HG02870 (cell line): ENCODE results near the gene GDF3.
"Not testable (repeated sequence)": the region's sequence is repeated elsewhere in the genome, so short reads cannot be mapped to it uniquely, and the experiment has no call there.

Source experiments
- ATAC-seq: cut with Tn5 transposase; IDR thresholded peaks from one replicate; pipeline ENCODE4 v1.9.1; 2021; ENCODE audit warnings: mild to moderate bottlenecking, moderate library complexity; ENCODE audit not compliant: unreplicated experiment

GDF3 gene

GRCh38 chr12:7668171-7668570 is 27.4 kb downstream of the GDF3 start:
- no peak for ATAC-seq

- ATAC-seq = no peak
Measured at GRCh38 chr12:7667125-7667524, 28.4 kb downstream of the GDF3 start.

- ATAC-seq = no peak
Measured at GRCh38 chr12:7666595-7666994, 29.0 kb downstream of the GDF3 start.

- no peak for ATAC-seq
Measured at GRCh38 chr12:7661741-7662140, 33.8 kb downstream of the GDF3 start.

GRCh38 chr12:7656121-7656520 is 39.5 kb downstream of the GDF3 start:
- ATAC-seq = no peak

- ATAC-seq = no peak
Measured at GRCh38 chr12:7650091-7650490, 45.5 kb downstream of the GDF3 start.

GRCh38 chr12:7647071-7647470 is 48.5 kb downstream of the GDF3 start:
- ATAC-seq = no peak

- ATAC-seq = no peak
Measured at GRCh38 chr12:7646178-7646475, 49.4 kb downstream of the GDF3 start.

GRCh38 chr12:7645395-7646177 is 50.0 kb downstream of the GDF3 start:
- ATAC-seq = no peak

GRCh38 chr12:7642876-7643309 is 52.7 kb downstream of the GDF3 start:
- no peak for ATAC-seq

GRCh38 chr12:7642287-7642686 is 53.3 kb downstream of the GDF3 start:
- no peak for ATAC-seq

GRCh38 chr12:7640123-7640995 is 55.2 kb downstream of the GDF3 start:
- ATAC-seq = not testable (repeated sequence)
